HG02610 (cell line): ENCODE measurements around the gene PKIG.

Experiments used
- ATAC-seq: cut with Tn5 transposase; IDR thresholded peaks from one replicate; pipeline ENCODE4 v1.9.1; 2021; ENCODE audit warnings: mild to moderate bottlenecking, moderate library complexity; ENCODE audit not compliant: unreplicated experiment

The PKIG gene

DNA sequence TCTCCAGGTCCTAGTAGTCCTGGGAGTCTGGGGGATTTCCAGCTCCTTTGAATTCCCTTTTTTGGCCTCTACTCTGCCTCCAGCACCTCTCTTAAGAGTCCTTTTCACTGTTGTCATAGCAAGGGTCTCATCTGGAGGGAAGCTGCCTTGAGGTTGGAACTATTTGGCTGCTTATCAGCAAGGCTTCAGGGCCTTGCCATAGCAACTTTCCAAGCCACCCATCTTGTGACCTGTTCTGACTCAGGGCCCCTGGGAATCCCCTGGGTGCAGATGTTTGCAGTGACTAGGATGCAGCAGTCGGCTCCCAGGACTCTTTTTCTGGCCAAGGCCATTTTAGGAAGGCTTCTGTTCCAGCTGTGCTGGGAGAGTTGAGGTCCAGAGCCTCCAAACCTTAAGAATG lies 12.4 kb downstream of the PKIG start:
- ATAC-seq = peak; percentile 62

DNA sequence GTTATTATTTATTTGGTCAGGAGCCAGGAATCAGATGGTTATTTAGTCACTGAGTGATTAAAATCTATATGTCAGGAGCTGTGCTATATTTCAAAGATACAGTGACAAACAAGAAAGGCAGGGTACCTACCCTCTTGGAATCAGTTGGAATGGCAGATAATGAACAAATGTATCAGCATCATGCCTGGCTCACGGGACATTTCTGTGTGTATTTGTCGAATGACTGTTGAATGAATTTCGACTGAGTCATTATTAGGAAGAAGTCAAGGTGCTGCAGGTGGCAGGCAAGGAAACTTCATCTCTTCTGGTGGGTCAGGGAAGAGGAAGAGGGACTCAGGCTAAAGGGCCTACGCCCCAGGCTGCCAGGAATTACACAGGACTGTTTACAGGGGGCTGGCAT lies 13.6 kb downstream of the PKIG start:
- ATAC-seq = no peak

DNA sequence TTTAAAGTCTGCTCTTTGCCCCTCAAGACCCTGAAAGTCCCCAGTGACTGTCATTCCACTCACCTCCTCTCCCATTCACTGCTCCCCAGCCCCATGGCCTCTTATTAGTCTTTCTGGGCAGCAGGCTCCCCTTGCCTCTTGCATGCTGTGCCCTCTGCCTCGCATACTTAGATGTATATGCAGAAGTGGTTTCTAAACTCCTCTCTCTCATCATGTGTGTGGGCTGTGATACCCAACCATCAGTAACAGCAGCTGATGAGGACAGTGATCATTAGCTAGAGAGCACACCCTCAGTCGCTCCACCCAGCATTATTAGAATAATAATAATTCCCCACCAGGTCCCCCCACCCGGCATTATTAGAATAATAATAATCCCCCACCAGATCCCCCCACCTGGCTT lies 14.5 kb downstream of the PKIG start:
- no peak for ATAC-seq

DNA sequence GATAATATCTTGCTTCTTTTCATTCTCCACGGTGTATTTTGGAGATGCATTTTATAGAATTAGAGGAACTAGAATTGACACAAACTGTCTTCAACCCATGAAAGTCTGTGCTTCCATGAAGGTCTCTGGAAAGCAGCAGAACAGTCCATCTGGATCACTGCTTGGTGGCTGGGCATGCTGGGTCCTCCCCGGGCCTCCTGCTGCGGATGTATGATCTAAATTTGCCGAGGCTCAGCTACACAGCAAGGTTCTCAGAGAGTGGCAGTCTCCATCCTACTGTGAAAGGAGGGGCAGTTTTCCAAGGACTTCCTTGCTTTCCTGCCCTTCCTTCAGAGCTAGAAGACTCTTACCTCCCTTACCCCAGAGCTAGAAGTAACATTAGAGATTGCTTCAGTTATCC lies 15.1 kb downstream of the PKIG start:
- no peak for ATAC-seq

DNA sequence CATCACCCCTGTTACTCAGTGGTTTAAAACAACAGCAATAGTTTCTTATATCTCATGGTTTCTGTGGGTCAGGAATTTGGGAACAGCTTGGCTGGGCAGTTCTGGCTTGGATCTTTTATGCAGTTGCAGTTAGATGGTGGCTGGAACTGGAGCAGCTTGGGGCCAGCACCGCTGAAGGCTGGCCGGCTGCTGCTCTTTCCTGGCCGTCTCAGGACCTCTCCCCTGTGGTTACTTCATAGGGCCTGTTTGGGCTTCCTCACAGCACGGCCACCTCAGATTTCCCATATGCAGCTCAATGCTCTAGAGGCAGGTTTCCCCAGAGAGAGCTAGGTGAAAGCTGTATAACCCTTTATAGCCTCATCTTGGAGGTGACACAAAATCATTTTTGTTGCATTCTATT lies 15.6 kb downstream of the PKIG start:
- ATAC-seq = no peak

DNA sequence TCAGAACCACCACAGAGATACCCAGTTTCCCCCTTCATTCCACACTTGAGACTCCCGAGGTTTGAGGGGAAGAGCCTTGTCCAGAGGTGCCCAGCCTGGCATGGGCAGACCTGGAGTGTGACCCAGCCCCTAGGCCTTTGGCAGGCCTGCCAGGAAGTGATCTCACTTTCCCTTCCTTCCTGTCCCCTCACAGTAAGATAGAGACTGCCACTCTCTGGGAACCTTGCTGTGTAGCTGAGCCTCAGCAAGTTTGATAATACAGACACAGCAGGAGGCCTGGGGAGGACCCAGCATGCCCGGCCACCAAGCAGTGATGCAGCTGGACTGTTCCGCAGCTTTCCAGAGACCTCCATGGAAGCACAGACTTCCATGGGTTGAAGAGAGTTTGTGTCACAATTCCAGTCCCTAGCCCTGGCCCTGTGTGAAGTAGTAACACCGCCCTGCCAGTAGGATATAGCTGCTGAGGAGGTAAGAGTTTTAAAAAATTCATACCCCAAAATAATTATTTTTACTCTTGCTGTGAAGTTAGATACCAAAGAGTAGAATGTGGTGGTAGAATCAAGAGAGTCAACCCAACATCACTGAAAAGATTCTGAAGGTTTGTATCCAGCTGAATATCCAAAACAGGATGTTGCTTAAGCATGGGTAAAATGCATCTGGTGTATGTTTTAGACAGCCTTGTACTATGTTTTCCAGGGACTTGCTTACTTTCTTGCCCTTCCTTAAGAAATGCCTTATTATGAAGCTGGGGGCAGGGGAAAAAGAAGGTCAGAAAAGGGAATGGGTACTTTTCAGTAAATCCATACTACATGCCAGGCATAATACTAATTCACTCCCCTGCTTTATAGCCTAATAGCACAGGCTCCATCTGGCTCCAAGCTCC lies 16.3 kb downstream of the PKIG start:
- no peak for ATAC-seq

DNA sequence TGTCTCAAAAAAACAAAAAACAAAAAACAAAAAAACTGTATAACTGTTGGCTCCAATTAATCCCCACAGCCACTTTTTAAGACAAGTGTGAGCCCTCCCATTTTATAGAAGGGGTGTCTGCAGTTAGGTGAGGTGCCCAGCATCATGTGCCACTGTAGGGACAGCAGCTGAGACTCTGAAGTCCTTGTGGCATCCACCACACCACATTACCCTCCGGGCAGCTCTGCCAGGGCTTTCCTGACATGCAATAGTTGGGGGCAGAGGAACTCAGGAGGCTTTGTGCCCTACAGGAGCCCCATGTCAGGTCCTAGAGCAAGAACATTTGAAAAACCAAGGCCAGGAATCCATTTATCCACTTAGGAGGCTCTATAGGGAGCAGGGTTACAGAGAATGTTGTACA lies 17.3 kb downstream of the PKIG start:
- ATAC-seq = no peak

DNA sequence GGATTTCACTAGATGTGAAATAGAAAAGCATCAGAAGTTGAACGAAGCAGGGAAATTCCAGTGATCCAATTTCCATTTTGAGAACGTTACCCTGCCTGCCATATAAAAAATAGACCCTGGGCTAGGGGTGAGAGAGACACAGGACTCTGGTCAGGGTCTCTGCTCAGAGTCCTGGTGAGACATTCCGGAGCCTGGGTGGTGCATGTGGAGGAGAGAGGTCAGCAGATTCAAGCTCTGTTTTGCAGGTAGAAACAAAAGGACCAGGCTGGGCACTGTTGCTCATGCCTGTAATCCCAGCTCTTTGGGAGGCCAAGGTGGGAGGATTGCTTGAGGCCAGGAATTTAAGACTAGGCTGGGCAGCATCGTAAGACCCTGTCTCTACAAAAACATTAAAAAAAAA lies 17.9 kb downstream of the PKIG start:
- ATAC-seq = no peak

DNA sequence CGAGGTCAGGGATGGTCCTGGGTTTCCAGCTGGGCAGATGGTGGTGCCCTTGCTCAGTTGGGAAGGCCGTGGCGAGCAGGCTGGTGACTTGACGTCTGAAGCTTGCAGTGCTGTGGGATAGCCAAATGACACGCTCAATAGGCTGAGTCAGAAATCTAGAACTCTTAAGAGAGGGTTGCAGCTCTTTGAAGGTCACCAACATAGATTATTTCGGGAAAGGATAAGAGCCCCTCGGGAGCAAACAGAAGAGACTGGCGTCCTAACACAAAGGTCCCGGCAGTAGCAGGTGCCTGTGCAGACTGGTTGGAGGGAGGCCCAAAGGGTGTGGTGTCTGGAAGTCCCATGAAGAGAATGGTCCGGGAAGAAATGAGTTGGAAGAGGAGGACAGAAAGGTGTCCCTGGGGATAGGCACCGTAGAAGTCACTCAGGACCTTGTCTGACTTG lies 18.4 kb downstream of the PKIG start:
- ATAC-seq = no peak

DNA sequence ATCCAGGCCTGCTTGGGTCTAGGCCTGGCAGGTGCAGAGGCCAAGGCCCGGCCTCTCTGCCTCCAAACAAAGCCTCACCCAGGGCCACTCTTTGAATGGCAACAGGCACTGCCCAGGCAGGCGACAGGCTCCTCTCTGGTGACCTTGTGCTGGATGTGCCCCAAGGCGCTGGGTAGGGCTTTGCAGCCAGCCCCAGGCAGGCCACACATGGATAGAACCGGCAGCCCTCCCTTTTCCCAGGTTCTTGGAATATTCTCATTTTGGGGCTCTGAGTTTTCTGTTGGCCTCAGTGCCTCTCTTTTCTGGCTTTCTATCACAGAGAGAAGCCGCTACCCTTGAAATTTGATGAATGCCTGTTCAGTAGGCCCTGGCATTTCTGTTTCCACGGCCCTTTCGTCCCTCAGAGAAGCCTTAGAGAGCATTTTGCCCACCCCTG lies 18.9 kb downstream of the PKIG start:
- no peak for ATAC-seq

DNA sequence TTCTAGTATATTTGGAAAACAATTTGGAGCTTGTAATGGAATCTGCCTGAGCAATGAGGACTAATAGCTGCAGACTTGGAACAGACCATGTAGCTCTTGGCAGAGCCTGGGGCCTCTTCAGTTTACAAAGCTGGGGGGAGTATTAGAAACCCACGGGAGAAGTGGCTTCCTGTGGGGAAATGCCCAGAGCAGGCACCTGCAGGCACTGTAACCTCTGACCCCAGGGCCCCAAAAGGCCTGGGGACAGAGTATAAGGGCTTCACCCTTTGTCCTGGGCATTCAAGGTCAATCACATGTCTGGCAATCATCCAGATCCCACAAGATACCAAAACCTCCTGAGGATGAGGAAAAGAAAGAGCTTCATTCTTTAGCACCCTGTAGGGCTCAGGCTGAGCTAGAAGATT lies 19.4 kb downstream of the PKIG start:
- no peak for ATAC-seq

DNA sequence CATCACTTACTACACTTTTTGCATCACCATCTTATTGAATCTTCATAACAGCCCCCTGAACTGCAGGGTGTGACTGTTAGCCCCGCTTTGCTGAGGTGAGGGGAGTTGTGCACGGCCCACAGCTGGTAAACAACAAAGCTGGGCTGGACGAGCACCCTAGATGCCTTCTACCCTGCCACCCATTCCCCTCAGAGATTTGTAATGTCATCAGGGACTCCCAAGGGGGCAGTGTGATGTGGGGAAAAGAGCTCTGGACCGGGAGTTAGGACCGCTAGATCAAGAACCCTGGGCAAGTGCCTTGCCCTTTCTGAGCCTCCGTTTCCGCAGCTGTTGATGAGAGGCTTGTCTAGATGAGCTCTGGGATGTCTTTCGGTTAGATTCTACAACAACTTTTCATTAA lies 20.9 kb downstream of the PKIG start:
- ATAC-seq = no peak

DNA sequence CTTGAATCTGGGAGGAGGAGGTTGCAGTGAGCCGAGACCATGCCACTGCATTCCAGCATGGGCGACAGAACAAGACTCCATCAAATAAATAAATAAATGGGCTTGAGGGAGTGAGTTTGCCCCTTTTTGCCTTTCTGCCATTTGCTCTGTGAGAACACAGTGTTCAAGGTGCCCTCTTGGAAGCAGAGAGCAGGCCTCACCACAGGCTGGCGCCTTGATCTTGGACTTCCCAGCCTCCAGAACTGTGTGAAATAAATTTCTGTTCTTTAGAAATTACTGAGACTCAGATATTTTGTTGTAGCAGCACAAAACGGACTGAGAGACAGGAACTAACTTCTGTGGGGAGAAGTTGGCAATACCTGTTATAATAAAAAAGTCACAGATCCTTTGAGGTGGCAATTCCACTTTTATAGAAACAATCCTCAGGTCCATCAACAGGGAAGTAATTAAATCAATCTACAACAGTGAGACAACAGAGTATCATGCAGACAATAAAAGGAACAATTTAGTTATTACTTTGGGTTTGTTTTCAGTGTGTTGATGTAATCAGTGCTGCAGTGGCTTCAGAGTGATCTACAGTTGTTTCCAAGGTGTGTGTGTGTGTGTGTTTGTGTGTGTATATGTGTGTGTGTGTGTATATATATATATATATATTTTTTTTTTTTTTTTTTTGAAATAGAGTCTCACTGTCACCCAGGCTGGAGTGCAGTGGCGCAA lies 24.5 kb downstream of the PKIG start:
- ATAC-seq = no peak

DNA sequence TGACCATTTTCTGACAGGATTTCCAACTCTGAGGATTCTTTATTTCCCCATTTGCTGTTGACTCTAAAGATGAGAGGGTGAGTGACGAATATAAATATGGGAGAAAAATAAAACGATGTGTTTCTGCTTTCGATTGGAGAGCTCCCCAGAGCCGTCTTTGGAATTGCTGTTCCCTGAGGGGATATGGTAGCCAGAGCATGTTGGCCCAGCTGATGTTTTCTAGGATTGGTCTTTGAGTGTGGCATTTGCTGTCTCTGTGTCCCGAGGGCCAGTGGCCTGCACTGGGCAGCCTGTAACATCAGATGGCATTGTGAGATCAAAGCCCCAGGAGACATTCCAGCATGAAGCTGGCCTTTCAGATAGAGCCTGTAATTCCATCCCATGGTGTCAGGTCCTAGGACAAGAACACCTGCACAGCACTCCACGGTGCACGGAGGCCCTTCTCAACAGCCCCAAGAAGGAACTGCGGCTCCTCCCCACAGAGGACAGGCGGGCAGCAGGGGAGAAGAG lies 26.7 kb downstream of the PKIG start:
- no peak for ATAC-seq

DNA sequence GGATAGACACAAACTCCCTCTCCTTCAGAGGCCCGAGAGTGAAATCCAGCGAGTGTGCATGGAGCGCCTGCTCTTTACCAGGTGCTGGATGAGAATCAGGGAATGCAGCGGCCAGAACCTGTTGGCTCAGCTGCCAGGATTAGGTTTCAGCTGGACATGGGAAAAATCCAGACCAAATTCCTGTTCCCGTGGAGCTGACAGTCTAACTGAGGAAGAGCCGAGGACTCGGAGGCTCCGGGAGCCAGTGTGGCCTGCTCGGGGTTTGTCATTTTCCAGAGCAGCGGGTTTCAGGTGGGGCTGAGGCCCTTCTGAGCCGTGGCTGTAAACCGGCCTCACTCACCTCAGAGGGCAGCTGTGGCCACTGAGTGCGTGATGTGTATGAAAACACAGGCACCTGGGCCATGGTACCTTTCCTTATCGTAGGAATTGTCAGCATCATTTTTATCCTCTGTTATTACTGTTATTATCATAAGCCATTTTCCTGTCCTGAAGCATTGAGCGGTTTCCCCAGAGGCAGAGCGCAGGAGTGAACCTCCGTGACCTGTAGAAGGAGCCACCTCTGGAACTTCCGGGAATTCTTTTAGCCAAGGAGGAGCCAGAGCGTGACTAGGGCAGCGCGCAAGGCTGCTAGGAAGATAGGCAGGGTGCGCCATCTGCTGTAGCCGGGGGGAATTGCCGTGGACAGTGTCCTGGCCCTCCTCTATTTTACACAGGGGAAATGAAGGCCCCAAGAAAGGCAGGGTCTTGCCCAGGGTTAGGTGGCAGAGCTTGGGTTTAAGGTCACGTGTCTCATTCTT lies 27.3 kb downstream of the PKIG start:
- peak; percentile 73 for ATAC-seq

DNA sequence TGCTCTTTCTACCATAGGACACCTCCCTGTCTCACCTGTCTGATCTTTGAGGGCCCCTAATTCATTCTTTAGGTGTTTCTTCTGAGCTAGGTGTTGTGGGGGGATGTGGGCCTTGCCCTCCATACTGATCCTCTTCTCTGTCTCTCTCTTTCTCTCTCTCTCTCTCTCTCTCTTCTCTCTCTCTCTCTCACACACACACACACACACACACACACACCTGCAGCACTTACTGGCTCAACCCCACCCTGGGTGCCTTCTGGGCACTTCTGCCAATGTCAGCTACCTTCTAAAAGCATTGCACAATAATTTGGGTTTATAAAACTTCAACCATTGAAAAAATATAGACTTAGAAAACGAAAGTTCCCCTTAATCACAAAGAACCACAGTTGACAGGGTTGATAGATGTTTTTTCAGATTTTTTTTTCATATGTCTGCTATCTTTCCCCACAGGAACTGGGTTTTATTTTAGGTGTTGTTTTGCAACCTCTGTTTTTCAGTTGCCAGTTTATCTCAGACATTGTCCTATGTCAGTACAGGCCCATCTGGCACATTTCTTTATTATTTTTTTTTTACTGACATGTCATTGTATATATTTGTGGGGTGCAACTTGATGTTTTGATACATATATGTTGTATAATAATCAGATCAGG lies 28.1 kb downstream of the PKIG start:
- ATAC-seq = no peak

DNA sequence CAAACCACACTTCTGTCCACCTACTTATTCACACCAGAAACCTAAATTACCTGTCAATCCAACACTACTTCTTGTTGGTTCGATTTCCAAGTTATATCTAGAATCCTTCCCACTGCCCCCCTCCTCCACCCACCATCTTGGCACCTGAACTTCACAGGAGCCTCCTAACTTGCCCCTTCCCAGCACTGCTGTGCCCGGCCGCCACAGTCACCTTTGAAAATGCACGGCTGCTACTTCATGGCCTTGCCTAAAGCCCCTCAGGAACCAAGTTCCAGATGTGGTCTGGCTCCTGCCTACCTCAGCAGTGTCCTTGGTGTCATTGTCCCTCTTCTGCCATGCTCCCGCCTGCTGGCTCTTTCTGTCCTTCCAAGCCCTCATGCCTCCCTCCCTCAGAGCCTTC lies 31.2 kb downstream of the PKIG start:
- ATAC-seq = no peak

DNA sequence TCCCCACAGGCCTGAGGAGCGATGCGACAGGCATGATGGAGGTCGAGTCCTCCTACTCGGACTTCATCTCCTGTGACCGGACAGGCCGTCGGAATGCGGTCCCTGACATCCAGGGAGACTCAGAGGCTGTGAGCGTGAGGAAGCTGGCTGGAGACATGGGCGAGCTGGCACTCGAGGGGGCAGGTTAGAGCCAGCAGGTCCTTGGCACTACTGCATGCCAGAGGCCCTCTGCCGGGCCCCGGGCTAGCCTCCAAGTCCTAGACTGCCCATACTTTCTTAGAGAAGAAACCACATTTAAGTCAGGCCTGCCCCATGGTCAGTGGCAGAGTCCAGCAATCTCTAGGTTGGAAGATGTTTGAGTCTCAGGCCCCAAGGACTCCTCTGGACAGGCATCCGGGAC lies 32.1 kb downstream of the PKIG start:
- no peak for ATAC-seq

DNA sequence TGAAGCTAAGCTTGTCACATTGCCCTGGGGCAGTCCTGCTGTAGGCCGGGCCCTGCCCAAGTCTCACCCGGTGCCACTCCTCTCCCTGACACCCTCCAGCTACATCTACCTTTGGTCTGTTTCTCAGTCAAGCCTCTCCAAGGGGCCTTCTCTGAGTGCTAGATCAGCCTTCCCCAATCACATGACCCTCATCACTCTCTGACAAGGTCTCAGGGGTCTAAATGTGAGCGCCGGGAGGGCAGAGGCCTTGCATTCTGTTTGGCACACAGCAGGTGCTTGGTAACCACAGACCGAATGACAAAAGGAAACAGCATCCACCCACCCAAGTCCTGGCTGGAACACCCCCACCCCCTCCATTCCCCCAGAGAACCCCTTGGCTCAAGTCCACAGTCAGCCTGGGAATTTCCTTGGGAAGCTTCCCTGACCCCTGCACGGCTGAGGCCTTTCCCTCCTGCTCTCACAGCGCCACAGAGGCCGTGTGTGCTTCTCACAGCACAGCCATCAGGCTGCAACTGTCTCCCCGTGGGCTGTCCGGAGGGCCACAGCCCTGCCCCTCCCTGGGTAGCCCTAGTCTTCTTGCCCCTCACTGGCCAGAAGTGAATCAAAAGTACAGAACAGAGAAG lies 32.9 kb downstream of the PKIG start:
- no peak for ATAC-seq

DNA sequence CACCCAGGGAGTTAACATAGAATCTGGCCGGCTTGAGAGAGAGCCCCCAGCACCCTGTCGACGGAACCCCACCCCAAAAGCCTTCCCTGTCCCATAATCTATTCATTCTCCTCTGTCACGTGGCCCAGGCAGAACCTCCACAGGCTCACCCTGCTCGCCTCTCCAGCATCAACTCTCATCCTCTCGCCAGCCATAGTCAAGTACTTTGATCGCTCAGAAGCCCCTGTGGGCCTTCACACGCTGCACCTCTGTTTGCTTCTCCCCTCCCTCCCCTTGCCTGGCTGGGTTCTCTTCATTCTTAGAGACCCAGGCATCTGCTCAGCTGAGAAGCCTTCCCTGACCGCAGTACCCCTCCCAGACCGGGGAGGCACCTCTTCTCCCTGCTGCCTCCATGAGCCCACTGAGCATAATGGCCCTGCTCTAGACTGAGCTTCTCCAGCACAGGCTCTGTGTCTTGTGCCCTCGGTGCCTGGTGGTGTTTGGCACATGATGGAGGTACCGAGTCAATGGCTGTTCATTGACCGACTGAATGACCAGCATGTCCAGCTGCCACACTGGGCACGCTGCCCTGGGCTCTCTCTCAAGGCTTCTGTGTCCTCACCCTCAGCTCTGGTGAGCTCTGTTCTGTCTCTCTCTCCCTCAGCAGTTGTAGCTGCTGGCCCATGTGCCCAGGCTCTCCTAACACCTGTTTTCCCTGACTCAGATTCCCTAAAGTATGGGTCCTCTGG lies 33.7 kb downstream of the PKIG start:
- no peak for ATAC-seq
